Loucy (cell line): ENCODE results near the gene SLC25A42.

Source experiments
- EZH2phosphoT487 ChIP-seq: fragments of 200-600 bp; IDR thresholded peaks from 2 replicates; pipeline ENCODE4 v1.6.1; 2018; ENCODE audit warnings: antibody characterized with exemption, mild to moderate bottlenecking, moderate library complexity, borderline replicate concordance
- TF ChIP-seq, protein P1 (sequence below): fragments of 200-600 bp; sonication (generic); conservative IDR thresholded peaks from 2 replicates; pipeline ENCODE4 v1.5.1; 2014; ENCODE audit warnings: mild to moderate bottlenecking, antibody characterized with exemption, low read length

DNA sequence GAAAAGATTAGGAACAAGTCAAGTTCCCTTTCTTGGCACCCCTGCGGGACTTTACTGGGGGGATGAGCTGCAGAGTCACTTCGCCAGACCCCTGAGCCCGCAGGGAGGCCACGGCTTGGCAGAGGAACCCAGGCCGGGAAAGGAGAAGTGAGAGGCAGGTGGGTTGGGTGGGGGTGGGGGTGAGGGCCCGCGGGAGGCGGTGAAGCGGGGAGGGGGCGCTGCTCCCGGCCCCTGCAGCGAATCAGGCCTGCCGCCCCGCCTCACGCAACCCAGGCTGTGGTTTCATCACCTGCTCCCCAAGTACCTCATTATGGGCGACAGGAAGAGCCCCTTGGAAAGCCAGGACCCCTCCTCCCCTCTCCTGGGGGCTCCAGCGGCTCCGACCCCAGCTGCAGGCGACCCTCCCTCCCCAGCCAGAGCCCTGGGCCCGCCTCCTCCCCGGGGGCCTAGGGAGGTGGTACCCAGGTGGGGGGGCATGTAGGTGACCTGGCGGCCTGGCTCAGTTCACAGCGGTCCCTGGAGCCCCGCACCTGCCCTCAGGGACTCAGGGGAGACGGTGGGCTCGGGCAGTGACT is 96.8 kb downstream of the SLC25A42 start:
- no peak for TF ChIP-seq EZH2phosphoT487
- TF ChIP-seq, protein P1, sequence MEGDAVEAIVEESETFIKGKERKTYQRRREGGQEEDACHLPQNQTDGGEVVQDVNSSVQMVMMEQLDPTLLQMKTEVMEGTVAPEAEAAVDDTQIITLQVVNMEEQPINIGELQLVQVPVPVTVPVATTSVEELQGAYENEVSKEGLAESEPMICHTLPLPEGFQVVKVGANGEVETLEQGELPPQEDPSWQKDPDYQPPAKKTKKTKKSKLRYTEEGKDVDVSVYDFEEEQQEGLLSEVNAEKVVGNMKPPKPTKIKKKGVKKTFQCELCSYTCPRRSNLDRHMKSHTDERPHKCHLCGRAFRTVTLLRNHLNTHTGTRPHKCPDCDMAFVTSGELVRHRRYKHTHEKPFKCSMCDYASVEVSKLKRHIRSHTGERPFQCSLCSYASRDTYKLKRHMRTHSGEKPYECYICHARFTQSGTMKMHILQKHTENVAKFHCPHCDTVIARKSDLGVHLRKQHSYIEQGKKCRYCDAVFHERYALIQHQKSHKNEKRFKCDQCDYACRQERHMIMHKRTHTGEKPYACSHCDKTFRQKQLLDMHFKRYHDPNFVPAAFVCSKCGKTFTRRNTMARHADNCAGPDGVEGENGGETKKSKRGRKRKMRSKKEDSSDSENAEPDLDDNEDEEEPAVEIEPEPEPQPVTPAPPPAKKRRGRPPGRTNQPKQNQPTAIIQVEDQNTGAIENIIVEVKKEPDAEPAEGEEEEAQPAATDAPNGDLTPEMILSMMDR = no peak
